GM12892 (cell line): Measurements from ENCODE around the gene SAMSN1.

Source experiments
- POLR2A ChIP-seq: IDR thresholded peaks from 2 replicates; pipeline ENCODE4 v1.6.1; 2011; ENCODE audit warnings: low read depth, low read length, control low read depth
- TAF1 ChIP-seq: IDR thresholded peaks from 2 replicates; pipeline ENCODE4 v1.6.1; 2011; ENCODE audit warnings: low read depth, mild to moderate bottlenecking, control low read depth, low read length, borderline replicate concordance

DNA sequence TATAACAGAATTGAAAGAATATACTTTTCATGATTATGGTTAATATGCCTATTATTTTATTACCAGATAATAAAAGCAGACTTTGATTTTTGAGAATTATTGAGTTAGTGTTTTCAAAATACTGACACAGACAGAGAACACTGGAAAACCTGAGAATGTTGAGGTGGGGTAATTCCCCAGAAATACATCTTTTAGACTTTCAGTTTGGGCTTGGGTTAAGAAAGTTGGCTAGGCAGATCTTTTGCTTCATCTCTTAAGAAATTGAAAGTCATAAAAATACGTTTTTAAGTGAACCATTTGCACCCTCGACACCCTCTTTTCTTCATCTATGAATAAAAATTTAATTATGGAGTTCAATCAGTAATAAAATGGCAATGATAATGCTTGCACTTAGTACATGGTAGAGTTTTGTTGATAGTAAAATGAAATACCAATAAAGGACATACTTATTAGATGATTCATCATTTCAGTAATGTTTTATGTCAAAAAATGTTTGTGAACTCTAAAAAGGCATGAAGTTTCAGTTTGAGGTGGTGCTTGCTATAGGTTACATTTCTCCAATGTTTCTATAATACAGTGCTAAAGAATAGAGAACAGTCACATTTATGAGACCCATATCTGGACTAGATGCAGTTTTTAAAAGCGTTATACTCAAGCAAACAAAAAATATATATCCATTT is 1.9 kb upstream of the SAMSN1 start:
- TF ChIP-seq POLR2A (no peak), TAF1 (no peak)
